Endothelial cell of umbilical vein (primary cell): Measurements from ENCODE around the gene AADAT. TPM values are rescaled to one million over a fixed set of nuclear protein-coding genes. Genes with fewer than 3 reads are reported as not detected.

ENCODE experiments used
- BruUV-seq: library from RNA; stranded (reverse); fragments of 400-500 nt; replicated peaks from 2 replicates; lab custom pipeline; 2021; lab: Mats Ljungman, UMichigan
- CTCF ChIA-PET: fragments of 300-600, 350-600 bp; sonication (Branson Sonifier 250); formaldehyde crosslinking; loops from one replicate; lab custom pipeline; 2021; ENCODE audit warnings: antibody characterized with exemption, inconsistent platforms; lab: Charles Lee
- POLR2A ChIA-PET: fragments of 300-600, 350-600 bp; sonication (Branson Sonifier 250); formaldehyde crosslinking; loops from one replicate; lab custom pipeline; 2021; ENCODE audit warnings: antibody characterized with exemption, inconsistent platforms; lab: Charles Lee
- DNase-seq: peaks from one replicate; pipeline ENCODE4 v3.0.0-alpha.2; 2011; ENCODE audit warnings: low read depth, low spot score
- FAIRE-seq: peaks from 2 replicates; lab custom pipeline; 2011; peaks lifted over from hg19 to GRCh38; lab: Jason Lieb, UNC
- H2AFZ ChIP-seq: 2 replicates; pipeline ENCODE4 v1.6.0; 2012; ENCODE audit warnings: low read depth, low read length, control low read depth, inconsistent platforms
- H3K27ac ChIP-seq: 2 replicates; pipeline ENCODE4 v1.5.1; 2011; ENCODE audit warnings: low read depth, mild to moderate bottlenecking, control low read depth, low read length, moderate library complexity; ENCODE audit not compliant: insufficient read depth
- H3K27me3 ChIP-seq, 2 experiments: 2 replicates each; pipeline versions ENCODE4 v1.6.0 to v1.6.1; 2011; ENCODE audit warnings: low read length in 2 of 2, mixed read lengths in 1 of 2; ENCODE audit not compliant: control insufficient read depth in 2 of 2, insufficient read depth in 2 of 2
- H3K36me3 ChIP-seq, 2 experiments: 2 replicates in 1 of 2; 3 replicates in 1 of 2; pipeline ENCODE4 v1.5.1; 2011; ENCODE audit warnings: low read length in 2 of 2, mild to moderate bottlenecking in 1 of 2, moderate library complexity in 1 of 2; ENCODE audit not compliant: control insufficient read depth in 2 of 2, insufficient read depth in 2 of 2; ENCODE audit errors: extremely low read depth in 1 of 2
- H3K4me1 ChIP-seq: 3 replicates; pipeline ENCODE4 v1.5.1; 2011; ENCODE audit warnings: mild to moderate bottlenecking, low read length; ENCODE audit not compliant: control insufficient read depth, insufficient read depth; ENCODE audit errors: extremely low read depth
- H3K4me2 ChIP-seq: 2 replicates; pipeline ENCODE4 v1.6.1; 2011; ENCODE audit warnings: low read length, control low read depth, mixed read lengths; ENCODE audit not compliant: insufficient read depth
- H3K4me3 ChIP-seq, 3 experiments: fragments of 200-600 bp in 1 of 3; sonication (generic), shearing (Covaris generic) in 1 of 3; replicated peaks in 1 of 3; 2 replicates each; pipeline ENCODE4 v1.5.1; 2011 to 2016; ENCODE audit warnings: control low read depth in 3 of 3, low read length in 3 of 3, mild to moderate bottlenecking in 2 of 3, inconsistent platforms in 1 of 3, low read depth in 1 of 3, moderate library complexity in 1 of 3; ENCODE audit not compliant: insufficient read depth in 1 of 3
- H3K79me2 ChIP-seq: 2 replicates; pipeline ENCODE4 v1.6.0; 2012; ENCODE audit warnings: low read length, inconsistent platforms; ENCODE audit not compliant: control insufficient read depth, insufficient read depth
- H3K9ac ChIP-seq: replicated peaks from 2 replicates; pipeline ENCODE3; 2011; ENCODE audit warnings: low read length, control low read depth; ENCODE audit not compliant: insufficient read depth; ENCODE audit errors: extremely low read depth
- H3K9me1 ChIP-seq: replicated peaks from 3 replicates; pipeline ENCODE4 v1.6.0; 2011; ENCODE audit warnings: mild to moderate bottlenecking, low read length; ENCODE audit not compliant: control insufficient read depth, insufficient read depth; ENCODE audit errors: extremely low read depth
- H3K9me3 ChIP-seq: replicated peaks from 2 replicates; pipeline ENCODE4 v1.5.1; 2012; ENCODE audit warnings: low read length, inconsistent platforms; ENCODE audit not compliant: control insufficient read depth, insufficient read depth
- H4K20me1 ChIP-seq: replicated peaks from 2 replicates; pipeline ENCODE3; 2011; ENCODE audit warnings: mild to moderate bottlenecking, low read length; ENCODE audit not compliant: control insufficient read depth, insufficient read depth; ENCODE audit errors: extremely low read depth
- CTCF ChIP-seq, 2 donors: IDR thresholded peaks; 1 replicate in 1 of 2; 2 replicates in 1 of 2; pipeline ENCODE4 v1.5.1; 2011; ENCODE audit warnings: low read length in 2 of 2, mild to moderate bottlenecking in 2 of 2, moderate library complexity in 2 of 2, control low read depth in 1 of 2, inconsistent platforms in 1 of 2, low read depth in 1 of 2; ENCODE audit not compliant: insufficient read depth in 1 of 2; ENCODE audit errors: extremely low read depth in 1 of 2
- EZH2 ChIP-seq: IDR thresholded peaks from 2 replicates; pipeline ENCODE4 v1.6.1; 2012; ENCODE audit warnings: borderline replicate concordance, low read depth, mild to moderate bottlenecking, moderate library complexity, low read length, inconsistent platforms; ENCODE audit not compliant: severe bottlenecking
- POLR2A ChIP-seq: IDR thresholded peaks from 2 replicates; pipeline ENCODE4 v1.6.1; 2012; ENCODE audit warnings: low read depth, mild to moderate bottlenecking, control low read depth, low read length
- dilution Hi-C: fragments of 300-500 bp; cut with MboI; formaldehyde crosslinking; loops from one replicate; pipeline ENCODE4 v1.15.0; 2019; ENCODE audit warnings: low sequenced_read_pairs; ENCODE audit not compliant: extremely low pct_ligation_motif_present
- intact Hi-C: fragments of 100-400 bp; cut with micrococcal nuclease; formaldehyde crosslinking; loops from one replicate; pipeline ENCODE4 v1.10.0; 2022
- polyA plus RNA-seq, 4 experiments: library from polyadenylated mRNA; depleted of rRNA in 3 of 4; stranded (reverse) in 3 of 4; unstranded in 1 of 4; fragments of >200 nt; gene quantifications; 2 replicates each; pipeline versions ENCODE4 v1.2.1 to v1.2.3, GENCODE V29; 2011 to 2012; ENCODE audit warnings: missing spikeins in 1 of 4
- total RNA-seq: library from RNA; stranded (reverse); gene quantifications from 2 replicates; pipeline ENCODE4 v1.2.3, GENCODE V29; 2021

The AADAT gene
- total and polyA plus RNA-seq, 2 donors (not counting 3 experiments of a cell fraction or from before 2014, with no cell fraction given): 1.8 to 2.5 TPM

GRCh38 chr4:170038769-170039168 is 51.0 kb downstream of the AADAT start:
- peaks cover 0 to 2% of the 10 kb centered on the region in 2 experiments for H3K27me3 ChIP-seq
- no peaks in the 10 kb centered on the region for H3K4me1 ChIP-seq
- H2AFZ ChIP-seq: no peak overlapping the region
- no peak overlapping the region for H3K4me2 ChIP-seq
- no TSS peak for BruUV-seq
- TF ChIP-seq POLR2A: no peak
- no peak for TF ChIP-seq EZH2
- ChIA-PET CTCF (interaction anchor here (1.7 kb wide), 1 partner anchor 9 kb away, joined by 7 read pairs; no protein-coding TSS in a partner anchor), POLR2A (no interaction called here)
- H4K20me1 ChIP-seq: no peaks in the 10 kb centered on the region
- no peaks in the 10 kb centered on the region for H3K9me1 ChIP-seq
- FAIRE-seq: no peak
- H3K9ac ChIP-seq: no peak overlapping the region
- dilution Hi-C loops (no loop called here), intact Hi-C loops (no loop called here)
- no peak overlapping the region for H3K4me3 ChIP-seq
- H3K79me2 ChIP-seq: no peaks in the 10 kb centered on the region
- H3K9me3 ChIP-seq: no peaks in the 10 kb centered on the region
- H3K27ac ChIP-seq: no peak overlapping the region
- no peaks in the 10 kb centered on the region for H3K36me3 ChIP-seq
- no peak for DNase-seq

GRCh38 chr4:170038232-170038631 is 51.5 kb downstream of the AADAT start:
- Histone ChIP-seq H3K4me2 (no peak overlapping the region), H2AFZ (no peak overlapping the region), H3K36me3 (no peaks in the 10 kb centered on the region), H3K79me2 (no peaks in the 10 kb centered on the region), H3K4me3 (no peak overlapping the region), H3K4me1 (no peaks in the 10 kb centered on the region), H3K9me1 (no peaks in the 10 kb centered on the region), H3K9ac (no peak overlapping the region), H3K27me3 (peaks cover 0 to 4% of the 10 kb centered on the region in 2 experiments), H3K27ac (no peak overlapping the region), H3K9me3 (no peaks in the 10 kb centered on the region), H4K20me1 (no peaks in the 10 kb centered on the region)
- TF ChIP-seq CTCF (IDR thresholded peaks at IDR 0.05; ENCODE audit: extremely low read depth in 1 of 2, insufficient read depth in 1 of 2, low read depth in 1 of 2, low read length in 2 of 2): no peak
- TF ChIP-seq EZH2: no peak
- ChIA-PET POLR2A (no interaction called here), CTCF (interaction anchor here (1.7 kb wide), 1 partner anchor 10 kb away, joined by 7 read pairs; no protein-coding TSS in a partner anchor)
- FAIRE-seq (no peak), DNase-seq (no peak)
- no TSS peak for BruUV-seq
- dilution Hi-C loops: no loop called here
- intact Hi-C loops: no loop called here
